ENCODE results near the gene FAM171A2. TPM values are rescaled to one million over a fixed set of nuclear protein-coding genes. Genes with fewer than 3 reads are reported as not detected.

FAM171A2 gene
- total and polyA plus RNA-seq, 2 of the 8 experiments (the other 6 are each of a cell fraction or from before 2014, with no cell fraction given): 21.9 to 24.1 TPM

DNA sequence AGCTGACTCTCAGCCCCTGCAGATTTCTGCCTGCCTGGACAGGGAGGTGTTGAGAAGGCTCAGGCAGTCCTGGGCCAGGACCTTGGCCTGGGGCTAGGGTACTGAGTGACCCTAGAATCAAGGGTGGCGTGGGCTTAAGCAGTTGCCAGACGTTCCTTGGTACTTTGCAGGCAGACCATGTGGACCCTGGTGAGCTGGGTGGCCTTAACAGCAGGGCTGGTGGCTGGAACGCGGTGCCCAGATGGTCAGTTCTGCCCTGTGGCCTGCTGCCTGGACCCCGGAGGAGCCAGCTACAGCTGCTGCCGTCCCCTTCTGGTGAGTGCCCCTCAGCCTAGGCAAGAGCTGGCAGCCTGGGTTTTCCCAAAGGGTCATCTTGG lies 14.7 kb downstream of the FAM171A2 start (continued):
- TF ChIP-seq RBBP5 (IDR thresholded peaks at IDR 0.05; ENCODE audit: borderline replicate concordance, low read depth, low read length): no peak
- TF ChIP-seq CEBPB (IDR thresholded peaks at IDR 0.05; ENCODE audit: low read depth, low read length): no peak
- TF ChIP-seq MAFK (IDR thresholded peaks at IDR 0.05; ENCODE audit: low read depth, low read length): no peak
- TF ChIP-seq CBX8 (IDR thresholded peaks at IDR 0.05; ENCODE audit: borderline replicate concordance, low read depth, low read length): no peak

Measured in H1 (cell line).